GM21737 (cell line): Measurements from ENCODE around the gene NAA40.

Experiments
- ATAC-seq: cut with Tn5 transposase; IDR thresholded peaks from one replicate; pipeline ENCODE4 v1.9.1; 2021; ENCODE audit warnings: mild to moderate bottlenecking, moderate library complexity; ENCODE audit not compliant: unreplicated experiment

The NAA40 gene

GRCh38 chr11:63985812-63986155 lies 47.0 kb downstream of the NAA40 start:
- ATAC-seq, result no peak

GRCh38 chr11:63986156-63986931 lies 47.5 kb downstream of the NAA40 start, which contains the start of gene OTUB1:
TSS of gene OTUB1 (plus strand) at chr11:63986438. CDS start at chr11:63986457, 19 bp downstream.
- peak; percentile 76 for ATAC-seq

GRCh38 chr11:63986932-63987513 lies 48.2 kb downstream of the NAA40 start:
- ATAC-seq, result no peak

GRCh38 chr11:63991558-63991957 lies 52.8 kb downstream of the NAA40 start:
- ATAC-seq, result no peak

GRCh38 chr11:63993100-63993499 lies 54.3 kb downstream of the NAA40 start:
- no peak for ATAC-seq

- no peak for ATAC-seq
Measured at GRCh38 chr11:63993993-63994392, 55.2 kb downstream of the NAA40 start.

- ATAC-seq, result no peak
Measured at GRCh38 chr11:63996512-63996911, 57.7 kb downstream of the NAA40 start.

GRCh38 chr11:63997104-63997700 lies 58.4 kb downstream of the NAA40 start:
- ATAC-seq, result no peak

- no peak for ATAC-seq
Measured at GRCh38 chr11:63997801-63998337, 59.1 kb downstream of the NAA40 start.

GRCh38 chr11:63998558-63999348 lies 60.0 kb downstream of the NAA40 start:
- no peak for ATAC-seq

- no peak for ATAC-seq
Measured at GRCh38 chr11:63999349-64000025, 60.7 kb downstream of the NAA40 start.

- peak; percentile 58 for ATAC-seq
Measured at GRCh38 chr11:64000026-64000739, 61.4 kb downstream of the NAA40 start.

GRCh38 chr11:64000740-64001483 lies 62.1 kb downstream of the NAA40 start:
- ATAC-seq, result no peak

GRCh38 chr11:64001484-64002420 lies 63.0 kb downstream of the NAA40 start:
- no peak for ATAC-seq

- ATAC-seq, result no peak
Measured at GRCh38 chr11:64003807-64004589, 65.2 kb downstream of the NAA40 start.

GRCh38 chr11:64004590-64004984 lies 65.8 kb downstream of the NAA40 start:
- ATAC-seq, result no peak

GRCh38 chr11:64005691-64006090 lies 66.9 kb downstream of the NAA40 start:
- ATAC-seq, result no peak
